PC-9 (cell line): Measurements from ENCODE around the gene HAGHL. TPM values are rescaled to one million over a fixed set of nuclear protein-coding genes. Genes with fewer than 3 reads are reported as not detected.

Experiments used
- BruUV-seq: library from RNA; stranded (reverse); fragments of 400-500 nt; replicated peaks from 2 replicates; lab custom pipeline; 2021; lab: Mats Ljungman, UMichigan
- CTCF ChIA-PET: fragments of 300-600 bp; sonication (Branson Sonifier 250); formaldehyde crosslinking; loops from one replicate; lab custom pipeline; 2022; ENCODE audit warnings: antibody characterized with exemption; lab: Charles Lee
- POLR2A ChIA-PET: fragments of 300-600 bp; sonication (Branson Sonifier 250); formaldehyde crosslinking; loops from one replicate; lab custom pipeline; 2022; ENCODE audit warnings: antibody characterized with exemption; ENCODE audit not compliant: unreplicated experiment; lab: Charles Lee
- DNase-seq, 2 experiments: peaks; one replicate each; pipeline versions ENCODE4 v3.0.0 to v3.0.0-alpha.2; 2015 to 2022; ENCODE audit warnings: mixed read lengths in 1 of 2
- H2AFZ ChIP-seq: fragments of 200-600 bp; sonication (generic); 2 replicates; pipeline ENCODE4 v1.8.1; 2017; ENCODE audit warnings: antibody characterized with exemption
- H3F3A ChIP-seq: fragments of 200-600 bp; sonication (generic); 2 replicates; pipeline ENCODE4 v1.8.1; 2017; ENCODE audit warnings: antibody characterized with exemption, mild to moderate bottlenecking, low read depth; ENCODE audit not compliant: insufficient read depth
- H3K27ac ChIP-seq: fragments of 200-600 bp; sonication (generic); 2 replicates; pipeline ENCODE4 v1.6.1; 2016; ENCODE audit warnings: mixed run types
- H3K27me3 ChIP-seq: fragments of 200-600 bp; sonication (generic); 2 replicates; pipeline ENCODE4 v1.6.1; 2016; ENCODE audit warnings: low read depth, mixed run types; ENCODE audit not compliant: insufficient read depth
- H3K36me3 ChIP-seq: fragments of 200-600 bp; sonication (generic); 2 replicates; pipeline ENCODE4 v1.6.1; 2016; ENCODE audit warnings: low read depth, mixed run types
- H3K4me1 ChIP-seq: fragments of 200-600 bp; sonication (generic); replicated peaks from 2 replicates; pipeline ENCODE4 v1.6.1; 2016; ENCODE audit warnings: mixed run types; ENCODE audit not compliant: insufficient read depth
- H3K4me2 ChIP-seq: fragments of 200-600 bp; sonication (generic); 2 replicates; pipeline ENCODE4 v1.6.1; 2017; ENCODE audit warnings: mixed run types
- H3K4me3 ChIP-seq: fragments of 200-600 bp; sonication (generic); 2 replicates; pipeline ENCODE4 v1.6.1; 2016; ENCODE audit warnings: mixed run types
- H3K79me2 ChIP-seq: fragments of 200-600 bp; sonication (generic); 2 replicates; pipeline ENCODE4 v1.6.1; 2017; ENCODE audit warnings: low read depth, mixed run types
- H3K9me2 ChIP-seq: fragments of 200-600 bp; sonication (generic); 2 replicates; pipeline ENCODE4 v1.8.1; 2017; ENCODE audit warnings: mild to moderate bottlenecking; ENCODE audit not compliant: insufficient read depth
- H3K9me3 ChIP-seq: fragments of 200-600 bp; sonication (generic); 2 replicates; pipeline ENCODE4 v1.8.1; 2016; ENCODE audit warnings: low read depth; ENCODE audit not compliant: insufficient read depth
- H4K20me1 ChIP-seq: fragments of 200-600 bp; sonication (generic); 2 replicates; pipeline ENCODE4 v1.8.1; 2017; ENCODE audit not compliant: insufficient read depth
- EZH2 ChIP-seq: fragments of 200-600 bp; sonication (generic); IDR thresholded peaks from 2 replicates; pipeline ENCODE4 v1.8.0; 2017; ENCODE audit warnings: antibody characterized with exemption, low read depth
- intact Hi-C: fragments of 100-400 bp; cut with micrococcal nuclease; formaldehyde crosslinking; loops from one replicate; pipeline ENCODE4 v1.10.0; 2022; ENCODE audit not compliant: unreplicated experiment
- total RNA-seq: library from RNA; stranded (reverse); gene quantifications from 2 replicates; pipeline ENCODE4 v1.2.3, GENCODE V29; 2021
- TF ChIP-seq, protein P1 (sequence below): fragments of 200-600 bp; sonication (generic); conservative IDR thresholded peaks from 2 replicates; pipeline ENCODE4 v1.6.1; 2017; ENCODE audit warnings: mixed run types, antibody characterized with exemption, mild to moderate bottlenecking, moderate library complexity

Gene HAGHL
- total RNA-seq, 1 experiment from 2014 or later: 31.0 TPM

DNA sequence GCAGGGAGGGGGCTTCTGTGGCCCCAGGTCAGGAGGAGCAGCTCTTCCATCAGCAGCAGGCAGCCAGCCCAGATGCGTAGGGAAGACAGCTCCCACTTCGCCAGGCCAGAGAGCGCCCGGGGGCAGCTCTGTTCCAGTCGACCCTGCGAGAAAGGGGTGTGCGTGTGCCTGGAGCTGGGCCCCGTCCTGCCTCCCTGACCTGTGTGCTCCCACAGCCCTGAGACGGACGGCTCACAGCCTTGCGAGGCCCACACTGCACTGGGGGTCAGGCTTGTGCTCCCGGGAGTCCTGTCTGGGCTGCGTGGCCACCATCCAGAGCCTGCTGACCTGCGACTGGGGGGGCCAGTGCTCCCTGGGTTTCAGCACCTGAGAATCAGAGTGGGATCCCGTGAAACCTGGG is 33.2 kb downstream of the HAGHL start:
- Histone ChIP-seq H3K36me3 (no peaks in the 10 kb centered on the region), H2AFZ (no peak overlapping the region), H3K4me1 (peaks cover 16% of the 10 kb centered on the region), H3K27ac (no peak overlapping the region), H3K79me2 (no peaks in the 10 kb centered on the region), H3K4me3 (no peak overlapping the region), H3F3A (peaks cover 4% of the 10 kb centered on the region; the same call in 1 of the 2 replicates), H3K27me3 (no peaks in the 10 kb centered on the region), H3K9me2 (no peaks in the 10 kb centered on the region), H4K20me1 (no peaks in the 10 kb centered on the region), H3K9me3 (no peaks in the 10 kb centered on the region), H3K4me2 (peak overlapping the region; percentile 51; the same call in 1 of the 2 replicates)
- ChIA-PET POLR2A (interaction anchor here (0.5 to 1.7 kb wide), 5 partner anchors 9 to 209 kb away, joined by 3 to 41 read pairs (median 4); partner anchors contain the start of genes ANTKMT, CHTF18 and RPUSD1), CTCF (interaction anchor here (2.1 kb wide), 1 partner anchor 48 kb away, joined by 7 read pairs; no protein-coding TSS in a partner anchor)
- no TSS peak for BruUV-seq
- DNase-seq: no peak
- TF ChIP-seq EZH2: no peak
- TF ChIP-seq, protein P1, sequence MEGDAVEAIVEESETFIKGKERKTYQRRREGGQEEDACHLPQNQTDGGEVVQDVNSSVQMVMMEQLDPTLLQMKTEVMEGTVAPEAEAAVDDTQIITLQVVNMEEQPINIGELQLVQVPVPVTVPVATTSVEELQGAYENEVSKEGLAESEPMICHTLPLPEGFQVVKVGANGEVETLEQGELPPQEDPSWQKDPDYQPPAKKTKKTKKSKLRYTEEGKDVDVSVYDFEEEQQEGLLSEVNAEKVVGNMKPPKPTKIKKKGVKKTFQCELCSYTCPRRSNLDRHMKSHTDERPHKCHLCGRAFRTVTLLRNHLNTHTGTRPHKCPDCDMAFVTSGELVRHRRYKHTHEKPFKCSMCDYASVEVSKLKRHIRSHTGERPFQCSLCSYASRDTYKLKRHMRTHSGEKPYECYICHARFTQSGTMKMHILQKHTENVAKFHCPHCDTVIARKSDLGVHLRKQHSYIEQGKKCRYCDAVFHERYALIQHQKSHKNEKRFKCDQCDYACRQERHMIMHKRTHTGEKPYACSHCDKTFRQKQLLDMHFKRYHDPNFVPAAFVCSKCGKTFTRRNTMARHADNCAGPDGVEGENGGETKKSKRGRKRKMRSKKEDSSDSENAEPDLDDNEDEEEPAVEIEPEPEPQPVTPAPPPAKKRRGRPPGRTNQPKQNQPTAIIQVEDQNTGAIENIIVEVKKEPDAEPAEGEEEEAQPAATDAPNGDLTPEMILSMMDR: no peak
- intact Hi-C loops: loop anchor here (2.0 kb wide), 2 partner anchors 17 to 19 kb away; partner anchors contain the start of gene CIAO3

DNA sequence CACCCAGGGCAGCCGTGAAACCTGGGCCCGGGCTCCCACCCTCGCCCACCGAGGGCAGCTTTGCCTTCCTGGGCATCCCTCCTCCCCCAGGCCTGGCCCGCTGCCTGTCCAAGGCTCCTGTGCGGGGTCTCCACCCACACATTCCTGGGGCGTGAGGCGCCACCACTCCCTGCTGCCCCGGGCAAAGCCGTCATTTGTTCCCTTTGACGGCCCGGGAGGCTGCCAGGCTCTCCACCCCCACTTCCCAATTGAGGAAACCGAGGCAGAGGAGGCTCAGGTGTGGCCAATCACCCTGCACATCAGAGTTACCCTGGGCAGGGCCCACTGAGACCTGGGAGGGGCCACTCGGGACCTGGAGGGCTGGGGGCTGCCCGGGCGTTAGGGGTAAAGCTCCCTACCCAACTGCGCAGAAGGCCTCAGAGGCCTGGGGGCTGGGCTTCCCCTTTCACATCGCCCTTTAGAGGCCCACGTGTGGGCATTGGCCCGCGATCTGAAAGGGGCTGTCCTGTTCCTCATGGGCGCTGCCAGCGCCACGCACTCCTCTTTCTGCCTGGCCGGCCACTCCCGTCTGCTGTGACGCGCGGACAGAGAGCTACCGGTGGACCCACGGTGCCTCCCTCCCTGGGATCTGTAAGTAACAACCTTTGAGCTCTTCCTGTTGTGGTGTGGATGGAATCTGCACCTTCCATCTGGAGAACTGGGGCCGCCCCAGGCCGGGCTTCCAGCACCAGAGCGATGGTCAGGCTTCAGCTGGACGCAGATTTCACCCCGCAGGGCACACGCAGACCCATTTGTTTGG is 33.8 kb downstream of the HAGHL start, which contains the start of gene MSLN:
MSLN (plus strand) TSS at position 190 of the 799 bp plus-strand sequence. CDS start 1,947 bp downstream, outside the sequence.
- intact Hi-C loops: loop anchor here (2.0 kb wide), 2 partner anchors 16 to 20 kb away; partner anchors contain the start of gene CIAO3
- CTCF ChIA-PET: interaction anchor here (0.5 to 2.1 kb wide), 5 partner anchors 20 to 48 kb away, joined by 3 to 7 read pairs (median 3); partner anchors contain the start of genes CHTF18, CIAO3 and RPUSD1
- no peaks in the 10 kb centered on the region for H3K79me2 ChIP-seq
- peaks cover 2% of the 10 kb centered on the region; the same call in 1 of the 2 replicates for H3F3A ChIP-seq
- DNase-seq: peak; percentile 51 to 92
- no peak within 1 kb of the TSS for H2AFZ ChIP-seq
- no peaks in the 10 kb centered on the region for H3K9me3 ChIP-seq
- POLR2A ChIA-PET: interaction anchor here (0.5 to 1.7 kb wide), 14 partner anchors 9 to 167 kb away, joined by 3 to 41 read pairs (median 4); partner anchors contain the start of genes ANTKMT, CHTF18 and RPUSD1
- H3K27me3 ChIP-seq: no peaks in the 10 kb centered on the region
- peak within 1 kb of the TSS; percentile 51 for H3K4me2 ChIP-seq
- no peaks in the 10 kb centered on the region for H3K9me2 ChIP-seq
- H3K36me3 ChIP-seq: no peaks in the 10 kb centered on the region
- TF ChIP-seq, protein P1: no peak
- no peak for TF ChIP-seq EZH2
- no peaks in the 10 kb centered on the region for H4K20me1 ChIP-seq
- H3K27ac ChIP-seq: no peak within 1 kb of the TSS
- no peak within 1 kb of the TSS for H3K4me3 ChIP-seq
- peaks cover 16% of the 10 kb centered on the region for H3K4me1 ChIP-seq
- TSS peak; percentile 83 for BruUV-seq
